ENCODE data around the gene NUTM2D. TPM values are rescaled to one million over a fixed set of nuclear protein-coding genes. Genes with fewer than 3 reads are reported as not detected.
"Not testable (repeated sequence)": the region's sequence is repeated elsewhere in the genome, so short reads cannot be mapped to it uniquely, and the experiment has no call there.

Gene NUTM2D
- polyA plus RNA-seq, 1 donor from 2014 or later: 8.3 TPM

- not testable (repeated sequence) for H3K4me3 ChIP-seq (ENCODE audit: low read length); H3F3A ChIP-seq (ENCODE audit: insufficient read depth, low read length, poor library complexity, severe bottlenecking); H3K79me2 ChIP-seq (replicated peaks; ENCODE audit: insufficient read depth, low read length); H3K9me2 ChIP-seq (ENCODE audit: insufficient read depth, low read length); H3K4me2 ChIP-seq (ENCODE audit: low read length); H3K36me3 ChIP-seq (ENCODE audit: insufficient read depth, low read length); H3K9me3 ChIP-seq (ENCODE audit: low read length); H3K27ac ChIP-seq (ENCODE audit: low read length); H4K20me1 ChIP-seq (ENCODE audit: insufficient read depth); H3K9ac ChIP-seq (ENCODE audit: low read length); H2AFZ ChIP-seq (ENCODE audit: low read depth, low read length); H3K27me3 ChIP-seq (ENCODE audit: insufficient read depth, low read depth, low read length)
These were observed 16.5 kb downstream of the NUTM2D start for GRCh38 chr10:87374091-87374490.

- H4K20me1 ChIP-seq (ENCODE audit: insufficient read depth); H3K9ac ChIP-seq (ENCODE audit: low read length); H3K9me3 ChIP-seq (ENCODE audit: low read length); H3K27ac ChIP-seq (ENCODE audit: low read length); H3K79me2 ChIP-seq (replicated peaks; ENCODE audit: insufficient read depth, low read length); H3F3A ChIP-seq (ENCODE audit: insufficient read depth, low read length, poor library complexity, severe bottlenecking); H3K36me3 ChIP-seq (ENCODE audit: insufficient read depth, low read length); H3K9me2 ChIP-seq (ENCODE audit: insufficient read depth, low read length); H3K4me2 ChIP-seq (ENCODE audit: low read length); H3K4me3 ChIP-seq (ENCODE audit: low read length); H2AFZ ChIP-seq (ENCODE audit: low read depth, low read length); H3K27me3 ChIP-seq (ENCODE audit: insufficient read depth, low read depth, low read length): not testable (repeated sequence)
These were observed 21.6 kb downstream of the NUTM2D start for GRCh38 chr10:87379115-87379514.

GRCh38 chr10:87383149-87383857 lies 25.8 kb downstream of the NUTM2D start:
- H3K9me2 ChIP-seq (ENCODE audit: insufficient read depth, low read length); H4K20me1 ChIP-seq (ENCODE audit: insufficient read depth); H2AFZ ChIP-seq (ENCODE audit: low read depth, low read length); H3K36me3 ChIP-seq (ENCODE audit: insufficient read depth, low read length); H3K27ac ChIP-seq (ENCODE audit: low read length); H3K9me3 ChIP-seq (ENCODE audit: low read length); H3K4me3 ChIP-seq (ENCODE audit: low read length); H3K79me2 ChIP-seq (replicated peaks; ENCODE audit: insufficient read depth, low read length); H3F3A ChIP-seq (ENCODE audit: insufficient read depth, low read length, poor library complexity, severe bottlenecking); H3K27me3 ChIP-seq (ENCODE audit: insufficient read depth, low read depth, low read length); H3K4me2 ChIP-seq (ENCODE audit: low read length); H3K9ac ChIP-seq (ENCODE audit: low read length): not testable (repeated sequence)

GRCh38 chr10:87384283-87384682 lies 26.7 kb downstream of the NUTM2D start:
- not testable (repeated sequence) for H3K9me2 ChIP-seq (ENCODE audit: insufficient read depth, low read length); H3K4me3 ChIP-seq (ENCODE audit: low read length); H3F3A ChIP-seq (ENCODE audit: insufficient read depth, low read length, poor library complexity, severe bottlenecking); H3K9me3 ChIP-seq (ENCODE audit: low read length); H3K9ac ChIP-seq (ENCODE audit: low read length); H3K36me3 ChIP-seq (ENCODE audit: insufficient read depth, low read length); H3K27ac ChIP-seq (ENCODE audit: low read length); H3K4me2 ChIP-seq (ENCODE audit: low read length); H2AFZ ChIP-seq (ENCODE audit: low read depth, low read length); H4K20me1 ChIP-seq (ENCODE audit: insufficient read depth); H3K79me2 ChIP-seq (replicated peaks; ENCODE audit: insufficient read depth, low read length); H3K27me3 ChIP-seq (ENCODE audit: insufficient read depth, low read depth, low read length)

GRCh38 chr10:87385762-87386360 lies 28.3 kb downstream of the NUTM2D start:
- H2AFZ ChIP-seq (ENCODE audit: low read depth, low read length); H3K9me3 ChIP-seq (ENCODE audit: low read length); H3K79me2 ChIP-seq (replicated peaks; ENCODE audit: insufficient read depth, low read length); H3K4me2 ChIP-seq (ENCODE audit: low read length); H3K4me3 ChIP-seq (ENCODE audit: low read length); H3K27me3 ChIP-seq (ENCODE audit: insufficient read depth, low read depth, low read length); H3K27ac ChIP-seq (ENCODE audit: low read length); H3K9me2 ChIP-seq (ENCODE audit: insufficient read depth, low read length); H3F3A ChIP-seq (ENCODE audit: insufficient read depth, low read length, poor library complexity, severe bottlenecking); H3K36me3 ChIP-seq (ENCODE audit: insufficient read depth, low read length); H3K9ac ChIP-seq (ENCODE audit: low read length); H4K20me1 ChIP-seq (ENCODE audit: insufficient read depth): not testable (repeated sequence)

GRCh38 chr10:87391360-87391759 lies 33.8 kb downstream of the NUTM2D start:
- not testable (repeated sequence) for H3K27me3 ChIP-seq (ENCODE audit: insufficient read depth, low read depth, low read length); H3K4me3 ChIP-seq (ENCODE audit: low read length); H3K9me3 ChIP-seq (ENCODE audit: low read length); H3K27ac ChIP-seq (ENCODE audit: low read length); H3K9ac ChIP-seq (ENCODE audit: low read length); H2AFZ ChIP-seq (ENCODE audit: low read depth, low read length); H3K79me2 ChIP-seq (replicated peaks; ENCODE audit: insufficient read depth, low read length); H3F3A ChIP-seq (ENCODE audit: insufficient read depth, low read length, poor library complexity, severe bottlenecking); H3K9me2 ChIP-seq (ENCODE audit: insufficient read depth, low read length); H3K36me3 ChIP-seq (ENCODE audit: insufficient read depth, low read length); H4K20me1 ChIP-seq (ENCODE audit: insufficient read depth); H3K4me2 ChIP-seq (ENCODE audit: low read length)

GRCh38 chr10:87396206-87396605 lies 38.7 kb downstream of the NUTM2D start:
- not testable (repeated sequence) for H2AFZ ChIP-seq (ENCODE audit: low read depth, low read length); H3K79me2 ChIP-seq (replicated peaks; ENCODE audit: insufficient read depth, low read length); H3K36me3 ChIP-seq (ENCODE audit: insufficient read depth, low read length); H3K4me2 ChIP-seq (ENCODE audit: low read length); H3K27me3 ChIP-seq (ENCODE audit: insufficient read depth, low read depth, low read length); H3K9me2 ChIP-seq (ENCODE audit: insufficient read depth, low read length); H4K20me1 ChIP-seq (ENCODE audit: insufficient read depth); H3K4me3 ChIP-seq (ENCODE audit: low read length); H3K9ac ChIP-seq (ENCODE audit: low read length); H3K27ac ChIP-seq (ENCODE audit: low read length); H3K9me3 ChIP-seq (ENCODE audit: low read length); H3F3A ChIP-seq (ENCODE audit: insufficient read depth, low read length, poor library complexity, severe bottlenecking)

GRCh38 chr10:87398436-87398835 lies 40.9 kb downstream of the NUTM2D start:
- not testable (repeated sequence) for H3K9ac ChIP-seq (ENCODE audit: low read length); H3K36me3 ChIP-seq (ENCODE audit: insufficient read depth, low read length); H3K9me3 ChIP-seq (ENCODE audit: low read length); H3K27me3 ChIP-seq (ENCODE audit: insufficient read depth, low read depth, low read length); H3K4me2 ChIP-seq (ENCODE audit: low read length); H3K79me2 ChIP-seq (replicated peaks; ENCODE audit: insufficient read depth, low read length); H3F3A ChIP-seq (ENCODE audit: insufficient read depth, low read length, poor library complexity, severe bottlenecking); H2AFZ ChIP-seq (ENCODE audit: low read depth, low read length); H4K20me1 ChIP-seq (ENCODE audit: insufficient read depth); H3K9me2 ChIP-seq (ENCODE audit: insufficient read depth, low read length); H3K4me3 ChIP-seq (ENCODE audit: low read length); H3K27ac ChIP-seq (ENCODE audit: low read length)
